WTC11 (cell line): ENCODE data around the gene PSD4.

Experiments
- CREB1 ChIP-seq: sonication (generic); formaldehyde crosslinking; IDR thresholded peaks from 2 replicates; pipeline ENCODE4 v1.8.0; 2023; ENCODE audit warnings: mild to moderate bottlenecking, missing genetic modification reagents
- FOXJ3 ChIP-seq: sonication (generic); formaldehyde crosslinking; IDR thresholded peaks from 2 replicates; pipeline ENCODE4 v1.9.0; 2021; ENCODE audit warnings: missing genetic modification reagents, mild to moderate bottlenecking, borderline replicate concordance
- TF ChIP-seq, protein P1 (sequence below): fragments of 200-600 bp; IDR thresholded peaks from 2 replicates; pipeline ENCODE4 v1.8.0; 2022; ENCODE audit warnings: antibody characterized with exemption
- TF ChIP-seq, protein P2 (sequence below): sonication (generic); formaldehyde crosslinking; IDR thresholded peaks from 2 replicates; pipeline ENCODE4 v1.8.0; 2022; ENCODE audit warnings: missing genetic modification reagents

DNA sequence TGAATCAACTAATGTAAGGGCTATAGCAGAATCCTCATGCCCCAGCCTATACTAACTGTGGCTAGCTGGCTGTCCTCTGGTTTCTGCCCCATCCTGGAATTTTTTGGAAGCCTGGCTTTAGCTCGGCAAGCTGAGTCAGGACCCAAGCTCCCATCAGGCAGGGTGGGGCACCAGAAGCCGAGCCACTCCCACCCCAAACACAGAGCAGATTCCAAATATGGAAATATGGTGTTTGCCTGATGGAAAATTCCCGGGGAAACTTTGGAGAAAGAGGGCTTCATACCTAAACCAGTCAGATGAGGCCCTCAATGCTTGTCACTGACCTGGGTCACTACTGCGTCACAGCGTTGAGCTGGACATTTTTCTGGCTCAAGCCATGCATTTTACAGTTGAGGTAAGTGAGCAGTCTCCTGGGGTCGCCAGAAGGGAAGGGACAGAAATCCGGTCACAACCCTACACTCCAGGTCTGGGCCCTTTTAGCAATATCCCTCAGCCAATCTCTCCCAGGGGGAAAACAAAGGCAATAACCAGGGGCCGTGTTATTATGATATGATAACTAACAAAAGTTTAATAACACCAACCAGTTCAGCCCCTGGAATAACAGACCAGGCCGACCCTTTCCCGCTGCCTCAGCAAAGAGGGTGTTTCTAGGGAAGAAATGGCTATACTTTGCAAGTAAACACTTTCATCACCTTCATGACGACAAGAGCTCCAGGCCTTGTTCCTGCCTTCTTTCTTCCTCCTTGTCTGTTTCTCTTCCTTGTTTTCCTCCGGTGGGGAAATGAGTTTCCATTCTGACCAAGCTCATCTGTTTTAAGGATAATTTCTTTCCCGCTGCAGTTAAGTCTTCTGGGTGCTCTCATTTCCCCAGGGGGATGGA, 37.7 kb downstream of the PSD4 start:
- TF ChIP-seq CREB1 (CRISPR knock-in tag) (no peak), FOXJ3 (no peak)
- TF ChIP-seq, protein P1, sequence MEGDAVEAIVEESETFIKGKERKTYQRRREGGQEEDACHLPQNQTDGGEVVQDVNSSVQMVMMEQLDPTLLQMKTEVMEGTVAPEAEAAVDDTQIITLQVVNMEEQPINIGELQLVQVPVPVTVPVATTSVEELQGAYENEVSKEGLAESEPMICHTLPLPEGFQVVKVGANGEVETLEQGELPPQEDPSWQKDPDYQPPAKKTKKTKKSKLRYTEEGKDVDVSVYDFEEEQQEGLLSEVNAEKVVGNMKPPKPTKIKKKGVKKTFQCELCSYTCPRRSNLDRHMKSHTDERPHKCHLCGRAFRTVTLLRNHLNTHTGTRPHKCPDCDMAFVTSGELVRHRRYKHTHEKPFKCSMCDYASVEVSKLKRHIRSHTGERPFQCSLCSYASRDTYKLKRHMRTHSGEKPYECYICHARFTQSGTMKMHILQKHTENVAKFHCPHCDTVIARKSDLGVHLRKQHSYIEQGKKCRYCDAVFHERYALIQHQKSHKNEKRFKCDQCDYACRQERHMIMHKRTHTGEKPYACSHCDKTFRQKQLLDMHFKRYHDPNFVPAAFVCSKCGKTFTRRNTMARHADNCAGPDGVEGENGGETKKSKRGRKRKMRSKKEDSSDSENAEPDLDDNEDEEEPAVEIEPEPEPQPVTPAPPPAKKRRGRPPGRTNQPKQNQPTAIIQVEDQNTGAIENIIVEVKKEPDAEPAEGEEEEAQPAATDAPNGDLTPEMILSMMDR = no peak
- TF ChIP-seq, protein P2, sequence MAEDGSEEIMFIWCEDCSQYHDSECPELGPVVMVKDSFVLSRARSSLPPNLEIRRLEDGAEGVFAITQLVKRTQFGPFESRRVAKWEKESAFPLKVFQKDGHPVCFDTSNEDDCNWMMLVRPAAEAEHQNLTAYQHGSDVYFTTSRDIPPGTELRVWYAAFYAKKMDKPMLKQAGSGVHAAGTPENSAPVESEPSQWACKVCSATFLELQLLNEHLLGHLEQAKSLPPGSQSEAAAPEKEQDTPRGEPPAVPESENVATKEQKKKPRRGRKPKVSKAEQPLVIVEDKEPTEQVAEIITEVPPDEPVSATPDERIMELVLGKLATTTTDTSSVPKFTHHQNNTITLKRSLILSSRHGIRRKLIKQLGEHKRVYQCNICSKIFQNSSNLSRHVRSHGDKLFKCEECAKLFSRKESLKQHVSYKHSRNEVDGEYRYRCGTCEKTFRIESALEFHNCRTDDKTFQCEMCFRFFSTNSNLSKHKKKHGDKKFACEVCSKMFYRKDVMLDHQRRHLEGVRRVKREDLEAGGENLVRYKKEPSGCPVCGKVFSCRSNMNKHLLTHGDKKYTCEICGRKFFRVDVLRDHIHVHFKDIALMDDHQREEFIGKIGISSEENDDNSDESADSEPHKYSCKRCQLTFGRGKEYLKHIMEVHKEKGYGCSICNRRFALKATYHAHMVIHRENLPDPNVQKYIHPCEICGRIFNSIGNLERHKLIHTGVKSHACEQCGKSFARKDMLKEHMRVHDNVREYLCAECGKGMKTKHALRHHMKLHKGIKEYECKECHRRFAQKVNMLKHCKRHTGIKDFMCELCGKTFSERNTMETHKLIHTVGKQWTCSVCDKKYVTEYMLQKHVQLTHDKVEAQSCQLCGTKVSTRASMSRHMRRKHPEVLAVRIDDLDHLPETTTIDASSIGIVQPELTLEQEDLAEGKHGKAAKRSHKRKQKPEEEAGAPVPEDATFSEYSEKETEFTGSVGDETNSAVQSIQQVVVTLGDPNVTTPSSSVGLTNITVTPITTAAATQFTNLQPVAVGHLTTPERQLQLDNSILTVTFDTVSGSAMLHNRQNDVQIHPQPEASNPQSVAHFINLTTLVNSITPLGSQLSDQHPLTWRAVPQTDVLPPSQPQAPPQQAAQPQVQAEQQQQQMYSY (CRISPR knock-in tag) = no peak
